ENCODE results near the gene PALLD. TPM values are rescaled to one million over a fixed set of nuclear protein-coding genes. Genes with fewer than 3 reads are reported as not detected.

Gene PALLD
- total RNA-seq, 1 experiment from 2014 or later: 166 TPM

DNA sequence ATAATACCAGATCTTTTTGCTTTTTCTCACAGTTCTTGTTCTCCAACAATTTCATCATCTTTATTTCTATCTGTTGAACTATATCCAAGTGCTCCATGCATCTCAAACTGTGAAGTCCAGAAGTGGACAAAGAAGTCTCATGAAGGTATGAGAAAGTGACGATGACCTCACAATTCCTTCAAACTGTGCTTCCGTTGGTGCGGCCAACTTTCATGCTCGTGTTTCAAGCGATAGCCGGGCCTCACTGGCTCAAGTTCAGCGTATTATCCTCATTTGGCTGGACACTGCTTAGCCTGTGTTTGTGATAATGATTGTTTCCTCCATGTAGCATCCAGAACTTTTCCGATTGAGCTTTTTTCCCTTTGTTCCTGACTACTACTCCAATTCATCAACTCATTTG lies 143.1 kb downstream of the PALLD start:
- Histone ChIP-seq H3K9me3 (ENCODE audit: control insufficient read depth in 1 of 2, insufficient read depth in 1 of 2, low read depth in 1 of 2, low read length in 2 of 2) (no peaks in the 10 kb centered on the region), H3K9ac (ENCODE audit: low read length) (peak overlapping the region; percentile 62), H3K4me2 (ENCODE audit: low read length) (peak overlapping the region; percentile 75), H4K20me1 (ENCODE audit: insufficient read depth) (no peaks in the 10 kb centered on the region), H3K4me3 (replicated peaks in 1 of 2; ENCODE audit: low read depth in 1 of 2, low read length in 2 of 2) (no peak overlapping the region), H2AFZ (ENCODE audit: low read depth, low read length, poor library complexity, severe bottlenecking) (no peak overlapping the region), H3K27me3 (ENCODE audit: insufficient read depth, low read length) (no peaks in the 10 kb centered on the region), H3K27ac (ENCODE audit: low read depth, low read length) (peak overlapping the region; percentile 94), H3K36me3 (ENCODE audit: control insufficient read depth in 1 of 2, insufficient read depth in 2 of 2, low read length in 2 of 2) (no peaks in the 10 kb centered on the region), H3K79me2 (ENCODE audit: insufficient read depth, low read length) (peaks cover 71% of the 10 kb centered on the region), H3K9me2 (ENCODE audit: insufficient read depth) (no peaks in the 10 kb centered on the region), H3K4me1 (ENCODE audit: control insufficient read depth in 1 of 2, insufficient read depth in 2 of 2, low read length in 2 of 2) (peaks cover 85 to 87% of the 10 kb centered on the region in 2 experiments)
- TF ChIP-seq SP1 (IDR thresholded peaks at IDR 0.05; ENCODE audit: low read depth): no peak
- TF ChIP-seq ZNF274 (IDR thresholded peaks at IDR 0.05; ENCODE audit: low read depth, low read length): no peak
- no peak for TF ChIP-seq CBX3 (IDR thresholded peaks at IDR 0.05; ENCODE audit: low read depth)
- no peak for TF ChIP-seq FOSL1 (IDR thresholded peaks at IDR 0.05; ENCODE audit: low read depth)
- TF ChIP-seq, protein P1, sequence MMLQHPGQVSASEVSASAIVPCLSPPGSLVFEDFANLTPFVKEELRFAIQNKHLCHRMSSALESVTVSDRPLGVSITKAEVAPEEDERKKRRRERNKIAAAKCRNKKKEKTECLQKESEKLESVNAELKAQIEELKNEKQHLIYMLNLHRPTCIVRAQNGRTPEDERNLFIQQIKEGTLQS (IDR thresholded peaks at IDR 0.05): no peak
- ATAC-seq (no peak), DNase-seq (ENCODE audit: low read depth, low spot score) (no peak)
- ChIA-PET RAD21 (ENCODE audit: low non-redundant PET in 1 of 2, low total read pairs in 2 of 2, uncharacterized antibody in 2 of 2, unreplicated experiment in 2 of 2) (no interaction called here), POLR2A (no interaction called here), CTCF (interaction anchor here (1.3 kb wide), 1 partner anchor 55 kb away, joined by 6 read pairs; no protein-coding TSS in a partner anchor)
- BruUV-seq (replicated peaks): no TSS peak
- intact Hi-C loops (cut with micrococcal nuclease): no loop called here

DNA sequence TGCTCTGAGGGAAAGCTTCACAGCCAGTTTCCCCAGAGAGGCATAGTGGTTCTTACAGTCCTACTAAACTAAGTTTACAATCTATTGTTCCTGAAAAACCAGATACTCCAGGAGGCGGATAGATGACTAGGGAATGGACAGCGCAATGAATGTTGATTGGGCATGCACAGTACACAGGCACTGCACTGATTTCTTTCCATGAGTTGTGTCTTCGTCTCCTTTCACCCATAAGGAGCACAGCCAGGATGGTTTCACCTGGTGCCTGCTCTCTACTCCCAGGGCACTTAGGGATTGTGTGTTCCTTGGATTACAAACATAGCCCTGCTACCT lies 144.9 kb downstream of the PALLD start:
- Histone ChIP-seq H3K9me3 (ENCODE audit: control insufficient read depth in 1 of 2, insufficient read depth in 1 of 2, low read depth in 1 of 2, low read length in 2 of 2) (no peaks in the 10 kb centered on the region), H3K27me3 (ENCODE audit: insufficient read depth, low read length) (no peaks in the 10 kb centered on the region), H3K36me3 (ENCODE audit: control insufficient read depth in 1 of 2, insufficient read depth in 2 of 2, low read length in 2 of 2) (no peaks in the 10 kb centered on the region), H3K4me3 (replicated peaks in 1 of 2; ENCODE audit: low read depth in 1 of 2, low read length in 2 of 2) (peak overlapping the region in 1 of 2 experiments; percentile 30; a peak in 1 of 4 replicates), H3K27ac (ENCODE audit: low read depth, low read length) (peak overlapping the region; percentile 94), H3K9ac (ENCODE audit: low read length) (peak overlapping the region; percentile 62), H3K9me2 (ENCODE audit: insufficient read depth) (no peaks in the 10 kb centered on the region), H3K79me2 (ENCODE audit: insufficient read depth, low read length) (peaks cover 69% of the 10 kb centered on the region), H4K20me1 (ENCODE audit: insufficient read depth) (no peaks in the 10 kb centered on the region), H3K4me2 (ENCODE audit: low read length) (peak overlapping the region; percentile 75), H3K4me1 (ENCODE audit: control insufficient read depth in 1 of 2, insufficient read depth in 2 of 2, low read length in 2 of 2) (peaks cover 85 to 87% of the 10 kb centered on the region in 2 experiments), H2AFZ (ENCODE audit: low read depth, low read length, poor library complexity, severe bottlenecking) (no peak overlapping the region)
- ATAC-seq (0 out of 2 replicates have a peak, but pooled peaks have one; percentile 3), DNase-seq (ENCODE audit: low read depth, low spot score) (no peak)
- intact Hi-C loops (cut with micrococcal nuclease): no loop called here
- POLR2A ChIA-PET: no interaction called here
- TF ChIP-seq SIN3A (IDR thresholded peaks at IDR 0.05; ENCODE audit: low read depth) (no peak), SP1 (IDR thresholded peaks at IDR 0.05; ENCODE audit: low read depth) (no peak), SRF (IDR thresholded peaks at IDR 0.05; ENCODE audit: low read depth) (no peak), EZH2phosphoT487 (IDR thresholded peaks at IDR 0.05; ENCODE audit: borderline replicate concordance) (no peak), FOSL1 (IDR thresholded peaks at IDR 0.05; ENCODE audit: low read depth) (no peak), TCF7L2 (IDR thresholded peaks at IDR 0.05; ENCODE audit: borderline replicate concordance, extremely low read depth, insufficient read depth, insufficient read length) (no peak), CBX3 (IDR thresholded peaks at IDR 0.05; ENCODE audit: low read depth) (no peak), POLR2AphosphoS5 (IDR thresholded peaks at IDR 0.05; ENCODE audit: low read depth, low read length) (no peak; the same call in 1 of the 2 replicates), POLR2A (IDR thresholded peaks at IDR 0.05; ENCODE audit: borderline replicate concordance, extremely low read depth, insufficient read depth, insufficient read length) (no peak), ZNF274 (IDR thresholded peaks at IDR 0.05; ENCODE audit: low read depth, low read length) (no peak)
- TF ChIP-seq, protein P2, sequence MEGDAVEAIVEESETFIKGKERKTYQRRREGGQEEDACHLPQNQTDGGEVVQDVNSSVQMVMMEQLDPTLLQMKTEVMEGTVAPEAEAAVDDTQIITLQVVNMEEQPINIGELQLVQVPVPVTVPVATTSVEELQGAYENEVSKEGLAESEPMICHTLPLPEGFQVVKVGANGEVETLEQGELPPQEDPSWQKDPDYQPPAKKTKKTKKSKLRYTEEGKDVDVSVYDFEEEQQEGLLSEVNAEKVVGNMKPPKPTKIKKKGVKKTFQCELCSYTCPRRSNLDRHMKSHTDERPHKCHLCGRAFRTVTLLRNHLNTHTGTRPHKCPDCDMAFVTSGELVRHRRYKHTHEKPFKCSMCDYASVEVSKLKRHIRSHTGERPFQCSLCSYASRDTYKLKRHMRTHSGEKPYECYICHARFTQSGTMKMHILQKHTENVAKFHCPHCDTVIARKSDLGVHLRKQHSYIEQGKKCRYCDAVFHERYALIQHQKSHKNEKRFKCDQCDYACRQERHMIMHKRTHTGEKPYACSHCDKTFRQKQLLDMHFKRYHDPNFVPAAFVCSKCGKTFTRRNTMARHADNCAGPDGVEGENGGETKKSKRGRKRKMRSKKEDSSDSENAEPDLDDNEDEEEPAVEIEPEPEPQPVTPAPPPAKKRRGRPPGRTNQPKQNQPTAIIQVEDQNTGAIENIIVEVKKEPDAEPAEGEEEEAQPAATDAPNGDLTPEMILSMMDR (IDR thresholded peaks at IDR 0.05 in 2 of 3, conservative IDR thresholded peaks at IDR 0.05 in 1 of 3; ENCODE audit: borderline replicate concordance in 1 of 3, insufficient read depth in 1 of 3, low read depth in 2 of 3, low read length in 2 of 3): no peak
- TF ChIP-seq, protein P1 (IDR thresholded peaks at IDR 0.05): no peak
- TF ChIP-seq, protein P3, sequence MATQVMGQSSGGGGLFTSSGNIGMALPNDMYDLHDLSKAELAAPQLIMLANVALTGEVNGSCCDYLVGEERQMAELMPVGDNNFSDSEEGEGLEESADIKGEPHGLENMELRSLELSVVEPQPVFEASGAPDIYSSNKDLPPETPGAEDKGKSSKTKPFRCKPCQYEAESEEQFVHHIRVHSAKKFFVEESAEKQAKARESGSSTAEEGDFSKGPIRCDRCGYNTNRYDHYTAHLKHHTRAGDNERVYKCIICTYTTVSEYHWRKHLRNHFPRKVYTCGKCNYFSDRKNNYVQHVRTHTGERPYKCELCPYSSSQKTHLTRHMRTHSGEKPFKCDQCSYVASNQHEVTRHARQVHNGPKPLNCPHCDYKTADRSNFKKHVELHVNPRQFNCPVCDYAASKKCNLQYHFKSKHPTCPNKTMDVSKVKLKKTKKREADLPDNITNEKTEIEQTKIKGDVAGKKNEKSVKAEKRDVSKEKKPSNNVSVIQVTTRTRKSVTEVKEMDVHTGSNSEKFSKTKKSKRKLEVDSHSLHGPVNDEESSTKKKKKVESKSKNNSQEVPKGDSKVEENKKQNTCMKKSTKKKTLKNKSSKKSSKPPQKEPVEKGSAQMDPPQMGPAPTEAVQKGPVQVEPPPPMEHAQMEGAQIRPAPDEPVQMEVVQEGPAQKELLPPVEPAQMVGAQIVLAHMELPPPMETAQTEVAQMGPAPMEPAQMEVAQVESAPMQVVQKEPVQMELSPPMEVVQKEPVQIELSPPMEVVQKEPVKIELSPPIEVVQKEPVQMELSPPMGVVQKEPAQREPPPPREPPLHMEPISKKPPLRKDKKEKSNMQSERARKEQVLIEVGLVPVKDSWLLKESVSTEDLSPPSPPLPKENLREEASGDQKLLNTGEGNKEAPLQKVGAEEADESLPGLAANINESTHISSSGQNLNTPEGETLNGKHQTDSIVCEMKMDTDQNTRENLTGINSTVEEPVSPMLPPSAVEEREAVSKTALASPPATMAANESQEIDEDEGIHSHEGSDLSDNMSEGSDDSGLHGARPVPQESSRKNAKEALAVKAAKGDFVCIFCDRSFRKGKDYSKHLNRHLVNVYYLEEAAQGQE (IDR thresholded peaks at IDR 0.05; ENCODE audit: low read depth): no peak
- CTCF ChIA-PET: no interaction called here
- BruUV-seq (replicated peaks): no TSS peak
- RAD21 ChIA-PET (ENCODE audit: low non-redundant PET in 1 of 2, low total read pairs in 2 of 2, uncharacterized antibody in 2 of 2, unreplicated experiment in 2 of 2): no interaction called here
